GM18511 (cell line): ENCODE measurements around the gene KIF22.

ENCODE experiments used
- ATAC-seq: cut with Tn5 transposase; IDR thresholded peaks from one replicate; pipeline ENCODE4 v1.9.1; 2021; ENCODE audit warnings: mild to moderate bottlenecking, moderate library complexity; ENCODE audit not compliant: unreplicated experiment

Gene KIF22

GRCh38 chr16:29834079-29834478 is 43.5 kb downstream of the KIF22 start:
- no peak for ATAC-seq

GRCh38 chr16:29835926-29836325 is 45.4 kb downstream of the KIF22 start:
- ATAC-seq = no peak

GRCh38 chr16:29836623-29837022 is 46.1 kb downstream of the KIF22 start:
- ATAC-seq = no peak

- ATAC-seq = no peak
Observed at GRCh38 chr16:29837841-29838240, 47.3 kb downstream of the KIF22 start.

- no peak for ATAC-seq
Observed at GRCh38 chr16:29839822-29840221, 49.3 kb downstream of the KIF22 start.

GRCh38 chr16:29840240-29840639 is 49.7 kb downstream of the KIF22 start:
- no peak for ATAC-seq

- no peak for ATAC-seq
Observed at GRCh38 chr16:29841631-29842030, 51.1 kb downstream of the KIF22 start.

GRCh38 chr16:29842732-29843346 is 52.3 kb downstream of the KIF22 start:
- ATAC-seq = no peak

- ATAC-seq = no peak
Observed at GRCh38 chr16:29843931-29844330, 53.4 kb downstream of the KIF22 start.

- no peak for ATAC-seq
Observed at GRCh38 chr16:29844575-29845331, 54.2 kb downstream of the KIF22 start.

GRCh38 chr16:29845656-29846055 is 55.1 kb downstream of the KIF22 start:
- no peak for ATAC-seq

- peak; percentile 59 for ATAC-seq
Observed at GRCh38 chr16:29848420-29849297, 58.1 kb downstream of the KIF22 start.

- ATAC-seq = no peak
Observed at GRCh38 chr16:29849505-29849904, 59.0 kb downstream of the KIF22 start.

GRCh38 chr16:29850998-29851397 is 60.4 kb downstream of the KIF22 start:
- ATAC-seq = no peak

- no peak for ATAC-seq
Observed at GRCh38 chr16:29852654-29853053, 62.1 kb downstream of the KIF22 start.

GRCh38 chr16:29854520-29855100 is 64.1 kb downstream of the KIF22 start:
- ATAC-seq = no peak
